NCI-H345 treated with DMSO at 0.1 percent for 48 hours (cell line): ENCODE results near the gene SUN1.
A peak's percentile ranks its signal among the peaks of the same experiment; 100 is the strongest.
"Not testable (repeated sequence)": the region's sequence is repeated elsewhere in the genome, so short reads cannot be mapped to it uniquely, and the experiment has no call there.

Source experiments
- DNase-seq: peaks from one replicate; lab custom pipeline; 2025; ENCODE audit not compliant: unreplicated experiment; lab: John Stamatoyannopoulos, UW

Gene SUN1

DNA sequence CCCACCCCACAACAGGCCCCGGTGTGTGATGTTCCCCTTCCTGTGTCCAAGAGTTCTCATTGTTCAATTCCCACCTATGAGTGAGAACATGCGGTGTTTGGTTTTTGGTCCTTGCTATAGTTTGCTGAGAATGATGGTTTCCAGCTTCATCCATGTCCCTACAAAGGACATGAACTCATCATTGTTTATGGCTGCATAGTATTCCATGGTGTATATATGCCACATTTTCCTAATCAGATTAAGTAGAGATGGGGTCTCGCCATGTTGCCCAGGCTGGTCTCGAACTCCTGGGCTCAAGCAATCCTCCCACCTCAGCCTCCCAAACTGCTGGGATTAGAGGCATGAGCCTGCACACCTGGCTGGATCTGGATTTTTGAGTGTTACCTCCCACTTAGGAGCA lies 28.5 kb upstream of the SUN1 start:
- not testable (repeated sequence) for DNase-seq

DNA sequence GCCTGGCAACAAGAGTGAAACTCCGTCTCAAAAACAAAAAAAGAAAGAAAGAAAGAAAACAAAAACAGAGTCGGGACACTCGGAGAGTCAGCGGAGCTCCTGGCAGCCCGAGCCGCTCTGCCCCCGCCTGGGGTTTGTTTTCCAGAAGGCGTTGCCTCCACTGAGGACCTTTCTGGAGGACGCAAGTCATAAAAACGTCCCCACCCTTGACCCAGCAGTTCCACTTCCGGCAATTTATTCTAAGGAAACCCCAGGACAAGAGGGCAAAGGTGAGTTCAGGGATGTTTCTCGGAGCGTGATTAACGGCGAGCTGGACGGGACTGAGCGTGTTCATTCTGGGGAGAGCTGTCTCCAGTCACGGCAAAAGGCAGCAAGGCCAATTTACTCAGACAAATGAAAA lies 27.0 kb upstream of the SUN1 start:
- DNase-seq = no peak

DNA sequence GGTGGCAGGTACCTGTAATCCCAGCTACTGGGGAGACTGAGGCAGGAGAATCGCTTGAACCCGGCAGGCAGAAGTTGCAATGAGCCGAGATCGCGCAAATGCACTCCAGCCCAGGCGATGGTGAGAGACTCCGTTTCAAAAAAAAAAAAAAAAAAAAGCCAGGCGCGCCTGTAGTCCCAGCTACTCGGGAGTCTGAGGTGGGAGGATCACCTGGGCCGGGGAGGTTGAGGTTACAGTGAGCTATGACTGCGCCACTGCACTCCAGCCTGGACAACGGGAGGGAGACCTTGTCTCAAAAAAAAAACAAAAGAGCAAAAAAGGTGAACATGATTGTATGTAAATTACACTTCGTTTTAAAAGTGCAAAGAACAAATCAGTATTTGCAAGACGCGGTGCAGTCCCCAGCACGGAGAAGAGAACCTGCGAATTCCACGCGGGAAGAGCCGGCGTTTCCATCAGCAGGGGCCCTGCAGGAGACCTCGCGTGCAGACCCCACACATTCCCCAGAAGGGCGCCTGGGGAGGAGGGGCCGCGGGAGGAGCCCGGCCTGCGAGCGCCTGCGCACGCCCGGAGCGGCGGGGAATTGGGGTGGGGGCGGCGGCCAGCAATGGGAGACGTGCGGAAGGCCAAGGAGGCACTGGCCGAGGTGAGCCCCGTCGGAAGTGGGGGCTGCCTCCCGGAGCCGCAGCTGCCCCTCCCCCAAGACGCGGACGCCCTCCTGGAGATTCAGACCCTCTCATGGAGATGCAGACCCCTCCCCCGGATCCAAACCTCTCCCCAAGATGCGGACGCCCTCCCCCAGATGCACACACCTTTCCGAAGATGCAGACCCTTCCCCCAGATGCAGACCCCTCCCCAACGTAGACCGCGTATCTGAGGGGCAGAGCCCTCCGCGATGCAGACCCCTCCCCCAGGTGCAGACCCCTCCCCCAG lies 16.7 kb upstream of the SUN1 start:
- DNase-seq = peak; percentile 69

- peak; percentile 85 for DNase-seq
These were observed 16.0 kb upstream of the SUN1 start for GRCh38 chr7:816300-816750.

GRCh38 chr7:816751-817671 lies 15.3 kb upstream of the SUN1 start:
- peak; percentile 5 for DNase-seq

DNA sequence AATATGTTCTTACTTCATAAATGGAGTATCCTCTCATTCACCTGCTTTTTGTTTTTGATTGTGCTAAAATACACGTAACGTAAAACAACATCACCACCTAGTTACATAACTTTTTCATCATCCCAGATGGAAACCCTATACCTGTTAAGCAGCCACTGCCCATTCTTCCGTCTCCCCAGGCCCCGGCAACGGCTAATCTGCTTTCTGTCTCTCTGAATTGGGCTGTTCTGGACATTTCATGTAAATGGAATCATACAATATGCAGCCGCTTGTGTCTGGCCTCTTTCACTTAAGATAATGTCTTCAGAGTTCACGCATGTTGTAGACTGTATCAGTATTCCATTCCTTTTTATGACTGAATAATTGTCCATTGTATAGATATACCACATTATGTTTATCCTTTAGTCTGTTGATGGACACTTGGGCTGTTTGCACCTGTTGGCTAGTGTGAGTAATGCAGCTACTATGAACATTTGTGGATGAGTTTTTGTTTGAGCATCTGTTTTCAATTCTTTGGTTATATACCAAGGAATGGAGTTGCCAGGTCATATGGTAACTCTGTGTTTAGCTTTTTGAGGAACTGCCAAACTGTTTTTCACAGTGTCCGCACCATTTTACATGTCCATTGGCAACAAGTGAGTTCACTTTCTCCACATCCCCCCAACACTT lies 14.1 kb upstream of the SUN1 start:
- DNase-seq = no peak

DNA sequence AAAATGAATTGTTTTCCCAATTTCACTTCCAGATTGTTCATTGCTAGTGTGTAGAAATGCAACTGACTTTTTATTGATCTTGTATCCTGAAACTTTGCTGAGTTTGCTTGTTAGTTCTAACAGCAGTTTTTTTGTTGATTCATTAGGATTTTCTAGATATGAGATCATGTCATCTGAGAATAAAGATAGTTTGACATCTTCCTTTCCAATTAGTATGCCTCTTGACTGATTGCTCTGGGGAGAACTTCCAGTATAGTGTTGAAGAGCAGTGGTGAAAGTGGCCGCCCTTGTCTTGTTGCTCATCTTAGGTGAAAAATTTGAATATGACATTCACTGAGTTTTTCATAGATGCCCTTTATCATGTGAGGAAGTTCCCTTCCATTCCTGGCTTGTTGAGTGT lies 11.9 kb upstream of the SUN1 start:
- DNase-seq = no peak

- no peak for DNase-seq
These were observed 10.6 kb upstream of the SUN1 start for GRCh38 chr7:821688-822087.

- no peak for DNase-seq
These were observed 9.5 kb upstream of the SUN1 start for GRCh38 chr7:822692-823276.

GRCh38 chr7:823649-824048 lies 8.6 kb upstream of the SUN1 start:
- DNase-seq = no peak

GRCh38 chr7:824081-824480 lies 8.2 kb upstream of the SUN1 start:
- DNase-seq = no peak

DNA sequence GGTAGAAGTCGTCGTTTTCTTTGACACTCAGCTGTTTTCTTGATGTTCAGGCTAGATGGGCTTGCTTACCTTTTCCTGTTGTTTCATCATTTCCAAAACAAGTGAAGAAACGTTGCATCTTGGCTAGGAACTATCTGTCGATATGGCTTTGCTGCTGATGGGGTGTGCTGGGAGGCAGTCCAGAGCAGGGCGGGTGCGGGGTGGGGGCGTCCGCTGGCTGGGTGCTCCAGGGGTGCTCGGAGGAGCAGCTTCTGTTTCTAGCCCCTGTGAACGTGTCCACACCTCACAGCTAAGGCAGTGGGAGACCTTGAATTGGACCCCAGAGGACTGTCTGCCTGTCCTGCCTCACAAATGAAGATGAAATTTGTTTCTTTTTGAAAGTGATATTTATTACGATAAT lies 7.6 kb upstream of the SUN1 start:
- no peak for DNase-seq

DNA sequence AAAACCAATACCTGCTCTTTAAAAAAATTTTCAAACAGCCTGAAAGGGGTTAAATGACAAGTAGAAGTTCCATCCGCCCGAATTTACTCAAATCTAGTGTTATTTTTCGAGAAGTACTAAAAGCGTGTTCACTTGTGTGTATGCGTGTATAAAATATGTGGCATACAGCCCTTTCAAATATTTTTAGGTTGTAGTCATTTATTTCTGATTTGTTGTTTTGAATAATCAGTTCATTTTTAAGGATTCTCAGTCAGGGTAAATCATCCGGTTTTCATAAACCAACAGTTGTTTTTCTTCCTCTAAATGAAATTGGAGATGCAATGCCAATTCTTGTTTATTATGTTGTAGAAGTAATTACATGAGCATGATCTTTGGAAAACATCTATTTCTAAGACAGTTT lies 6.9 kb upstream of the SUN1 start:
- DNase-seq = no peak

- DNase-seq = no peak
These were observed 5.9 kb upstream of the SUN1 start for GRCh38 chr7:826230-826917.

DNA sequence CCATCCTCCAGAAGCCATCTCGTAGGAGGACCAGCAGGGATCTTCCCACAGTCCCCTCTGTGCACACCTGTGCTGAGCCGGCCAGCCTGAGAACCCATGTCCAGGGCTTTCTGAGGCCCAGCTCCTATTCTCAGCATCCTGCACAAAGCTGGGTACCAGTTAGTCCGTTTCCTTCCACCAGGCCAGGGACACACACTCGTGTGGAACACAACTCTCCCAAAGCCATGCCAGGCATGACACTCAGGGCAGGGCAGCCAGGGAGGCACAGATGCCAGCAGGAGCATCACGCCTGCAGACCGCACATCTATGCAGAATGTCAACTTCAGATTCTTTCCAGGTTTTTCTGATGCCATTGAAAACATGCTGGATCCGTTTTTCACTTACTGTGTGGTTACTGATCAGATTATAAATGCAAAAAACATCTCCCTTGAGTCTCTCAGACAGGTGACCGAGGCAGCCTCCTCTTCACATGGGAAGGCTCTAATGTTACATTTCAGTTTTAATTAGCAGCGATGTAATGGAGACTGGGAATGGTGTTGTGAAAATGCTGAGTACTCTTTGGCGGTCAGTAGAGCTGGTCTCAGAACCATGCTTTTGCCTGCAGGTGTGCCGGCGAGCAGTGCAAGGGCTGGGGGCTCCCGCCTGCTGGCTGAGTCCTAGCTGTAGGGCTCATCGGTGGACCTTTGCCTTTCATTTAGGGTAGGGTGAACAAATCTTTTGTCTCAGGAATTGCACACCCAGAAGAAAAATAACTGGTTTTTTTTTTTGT lies 3.3 kb upstream of the SUN1 start:
- DNase-seq = no peak

GRCh38 chr7:830069-830468 lies 2.2 kb upstream of the SUN1 start:
- no peak for DNase-seq

DNA sequence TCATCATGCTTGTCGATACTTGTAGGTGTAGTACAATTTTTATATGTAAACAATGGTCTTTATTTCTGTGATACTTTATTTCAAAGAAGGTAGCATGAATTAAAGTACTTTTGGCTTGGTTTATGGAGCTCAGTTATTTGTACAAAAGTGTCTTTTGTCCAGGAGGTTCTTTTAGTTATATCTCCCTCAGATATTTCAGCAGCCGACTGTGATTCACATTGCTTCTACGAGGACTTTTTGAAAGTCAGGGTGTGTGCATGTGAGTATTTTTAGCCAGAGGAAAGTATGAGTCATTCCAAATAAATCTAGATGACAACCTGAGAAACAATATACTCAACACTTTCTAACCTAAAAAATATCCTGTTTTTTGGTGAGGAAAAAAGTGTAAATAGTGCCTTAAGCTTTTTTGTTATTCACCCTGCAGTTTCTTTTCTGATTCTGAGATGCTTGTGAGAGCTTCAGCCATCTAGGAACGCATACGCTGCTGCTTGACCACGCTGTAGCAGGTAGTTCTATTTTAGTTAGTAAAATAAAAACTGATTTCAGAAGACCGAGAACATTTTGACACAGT lies 595 bp upstream of the SUN1 start:
- DNase-seq = no peak

- DNase-seq = no peak
These were observed 720 bp downstream of the SUN1 start for GRCh38 chr7:832968-833424.

GRCh38 chr7:833601-834258 lies 1.5 kb downstream of the SUN1 start:
- DNase-seq = no peak
